ENCODE results near the gene IL20RA.
"Not testable (repeated sequence)": the region's sequence is repeated elsewhere in the genome, so short reads cannot be mapped to it uniquely, and the experiment has no call there.

IL20RA gene

GRCh38 chr6:136968837-136969236 lies 75.9 kb downstream of the IL20RA start:
- DNase-seq: no peak

DNA sequence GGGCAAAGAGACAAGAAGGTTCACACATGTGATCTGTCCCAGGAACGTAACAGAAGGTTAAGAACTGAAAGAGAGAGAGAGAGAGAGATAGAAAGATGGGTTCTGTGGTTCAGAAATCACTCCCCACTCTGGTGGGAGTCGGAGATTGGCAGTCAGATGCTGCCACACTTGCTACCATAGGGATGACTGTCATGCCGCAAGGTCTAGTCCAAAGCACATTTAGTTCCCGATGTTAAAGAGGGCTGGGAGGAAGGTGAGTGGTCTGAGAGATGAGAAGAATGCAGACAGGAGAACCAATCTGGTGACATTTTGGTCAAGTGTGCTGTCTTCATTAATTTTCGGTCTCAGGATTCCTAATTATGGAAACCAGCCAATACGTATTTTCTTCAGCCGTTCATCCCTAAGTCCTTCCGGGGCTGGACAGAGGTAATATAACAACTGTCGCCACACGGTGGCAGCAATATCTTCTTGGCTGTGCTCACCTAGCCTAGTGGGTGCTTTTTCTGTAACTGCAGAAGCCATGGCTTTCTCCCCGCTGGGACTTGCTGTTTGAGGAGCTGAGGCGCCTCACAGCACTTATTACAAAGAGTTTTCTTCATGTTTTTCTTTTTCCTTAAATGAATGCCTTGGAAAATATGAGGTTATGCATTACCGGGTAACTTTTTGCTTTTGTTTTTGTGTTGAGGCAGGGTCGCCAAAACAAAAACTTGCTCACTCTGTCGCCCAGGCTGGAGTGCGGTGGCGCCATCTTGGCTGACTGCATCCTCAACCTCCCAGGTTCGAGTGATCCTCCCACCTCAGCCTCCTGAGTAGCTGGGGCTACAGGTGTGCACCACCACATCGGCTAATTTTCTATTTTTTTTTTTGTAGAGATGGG lies 76.7 kb downstream of the IL20RA start:
- DNase-seq: peak; percentile 84

GRCh38 chr6:136964398-136964797 lies 80.4 kb downstream of the IL20RA start:
- DNase-seq: no peak

DNA sequence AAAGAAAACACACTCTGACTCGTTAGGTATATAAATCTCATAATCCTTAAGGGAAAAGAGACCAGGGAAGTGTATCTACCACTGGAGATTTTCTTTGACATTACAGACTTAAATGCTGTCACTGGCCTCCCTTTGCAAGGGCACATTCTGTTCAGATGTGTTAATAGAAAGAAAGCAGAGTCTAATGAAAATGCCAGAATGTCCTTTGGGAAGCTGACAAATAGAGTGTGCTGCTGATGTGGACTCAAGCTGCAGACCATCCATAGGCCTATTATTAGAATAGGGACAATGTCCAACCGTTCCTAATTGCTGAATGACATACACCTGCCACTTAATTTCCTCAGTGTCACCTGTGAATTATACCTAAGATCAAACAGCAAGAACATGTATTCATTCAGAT lies 81.5 kb downstream of the IL20RA start:
- DNase-seq: peak; percentile 29

DNA sequence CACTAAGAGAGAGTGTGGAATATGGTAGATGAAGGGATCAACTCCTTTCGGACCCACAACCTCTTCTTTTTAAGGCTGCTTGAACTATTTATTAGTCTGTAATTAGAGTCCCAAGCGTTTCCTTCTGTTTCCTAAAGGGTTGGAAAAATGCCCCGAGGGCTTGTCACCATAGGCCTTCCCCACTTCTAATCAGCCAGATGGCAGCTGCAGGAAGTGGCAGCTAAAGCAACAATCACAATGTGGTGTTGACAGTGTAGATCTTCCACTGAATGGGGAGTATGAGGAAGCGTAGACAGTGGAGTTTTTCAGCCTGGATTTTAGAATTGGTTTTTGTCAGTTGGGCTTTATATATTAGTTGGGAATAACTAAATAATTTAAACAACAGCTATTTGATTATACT lies 82.1 kb downstream of the IL20RA start:
- peak; percentile 79 for DNase-seq

GRCh38 chr6:136961848-136962247 lies 82.9 kb downstream of the IL20RA start:
- no peak for DNase-seq

GRCh38 chr6:136960781-136961180 lies 84.0 kb downstream of the IL20RA start:
- no peak for DNase-seq

DNA sequence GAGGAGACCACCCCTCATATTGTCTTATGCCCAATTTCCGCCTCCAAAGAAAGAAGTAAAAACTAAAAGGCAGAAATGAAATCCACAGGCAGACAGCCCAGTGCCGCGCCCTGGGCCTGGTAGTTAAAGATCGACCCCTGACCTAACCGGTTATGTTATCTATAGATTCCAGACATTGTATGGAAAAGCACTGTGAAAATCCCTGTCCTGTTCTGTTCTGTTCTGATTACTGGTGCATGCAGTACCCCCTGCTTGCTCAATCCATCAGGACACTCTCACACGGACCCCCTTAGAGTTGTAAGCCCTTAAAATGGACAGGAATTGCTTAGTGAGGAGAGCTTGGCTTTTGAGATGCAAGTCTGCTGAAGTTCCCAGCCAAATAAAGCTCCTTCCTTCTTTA lies 84.8 kb downstream of the IL20RA start:
- DNase-seq: not testable (repeated sequence)

GRCh38 chr6:136959471-136959891 lies 85.3 kb downstream of the IL20RA start:
- DNase-seq: peak; percentile 28

DNA sequence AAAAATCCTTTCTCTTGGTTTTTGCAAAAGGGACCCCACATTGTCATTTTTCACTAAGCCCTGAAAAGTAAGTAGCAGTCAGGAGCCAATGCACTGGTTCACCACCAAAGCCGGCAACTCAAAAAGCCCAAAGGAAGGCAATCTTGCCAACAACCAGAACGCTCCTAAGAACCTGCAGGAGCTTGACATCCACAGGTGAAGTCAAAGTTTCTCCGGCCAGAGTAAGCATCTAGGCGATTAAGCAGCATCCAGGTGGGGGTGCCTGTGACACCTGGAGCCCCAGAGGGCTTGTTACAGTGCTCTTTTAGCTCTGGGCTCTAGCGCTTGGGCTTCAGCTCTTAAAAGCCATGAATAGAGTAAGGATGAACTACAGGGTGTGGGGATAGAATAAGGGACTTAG lies 86.6 kb downstream of the IL20RA start:
- DNase-seq: no peak

DNA sequence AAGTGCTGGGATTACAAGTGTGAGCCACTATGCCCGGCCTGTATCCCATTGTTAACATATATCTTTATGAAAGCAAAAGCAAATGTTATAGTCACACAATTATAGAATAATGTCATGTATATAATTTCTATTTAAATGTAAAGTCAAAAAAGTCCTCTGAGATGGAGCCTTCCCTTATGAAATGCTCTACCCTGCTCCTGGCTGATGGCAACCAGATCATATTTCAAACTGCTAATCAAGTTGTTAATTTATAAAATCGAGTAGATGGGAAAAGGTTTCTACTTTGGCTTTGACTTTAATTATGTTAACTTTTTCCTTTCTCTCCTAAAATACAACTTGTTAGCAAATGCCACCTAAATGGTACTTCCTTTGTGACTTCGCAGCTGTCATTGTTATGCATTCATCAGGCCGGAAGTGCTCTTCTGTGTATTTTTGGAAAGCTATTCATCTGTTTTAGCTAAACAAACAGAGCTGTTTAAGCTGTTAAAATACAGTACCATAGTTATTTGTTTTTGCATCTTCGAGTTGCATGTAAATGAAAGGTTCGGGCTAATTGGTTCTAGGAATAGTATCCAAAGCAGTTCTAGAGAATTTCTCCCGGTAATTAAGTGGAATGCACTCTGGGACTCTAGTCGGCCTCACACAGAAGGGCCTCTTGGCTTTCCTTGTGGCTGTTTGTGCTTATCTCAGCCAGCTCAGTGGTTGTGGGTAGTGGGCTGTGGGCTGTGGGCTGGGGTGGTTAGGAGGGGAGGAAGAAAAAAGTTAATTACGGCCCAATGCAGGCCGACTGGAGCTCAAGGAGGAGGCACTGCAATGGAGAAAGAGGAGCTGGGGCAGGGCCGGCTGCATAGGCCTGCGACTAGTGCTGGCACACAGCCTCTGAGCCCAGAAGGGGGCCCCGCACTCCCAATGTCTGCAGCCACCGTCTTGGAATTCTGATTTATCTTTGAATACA lies 87.9 kb downstream of the IL20RA start:
- peak; percentile 63 for DNase-seq

GRCh38 chr6:136955123-136955522 lies 89.6 kb downstream of the IL20RA start:
- no peak for DNase-seq

DNA sequence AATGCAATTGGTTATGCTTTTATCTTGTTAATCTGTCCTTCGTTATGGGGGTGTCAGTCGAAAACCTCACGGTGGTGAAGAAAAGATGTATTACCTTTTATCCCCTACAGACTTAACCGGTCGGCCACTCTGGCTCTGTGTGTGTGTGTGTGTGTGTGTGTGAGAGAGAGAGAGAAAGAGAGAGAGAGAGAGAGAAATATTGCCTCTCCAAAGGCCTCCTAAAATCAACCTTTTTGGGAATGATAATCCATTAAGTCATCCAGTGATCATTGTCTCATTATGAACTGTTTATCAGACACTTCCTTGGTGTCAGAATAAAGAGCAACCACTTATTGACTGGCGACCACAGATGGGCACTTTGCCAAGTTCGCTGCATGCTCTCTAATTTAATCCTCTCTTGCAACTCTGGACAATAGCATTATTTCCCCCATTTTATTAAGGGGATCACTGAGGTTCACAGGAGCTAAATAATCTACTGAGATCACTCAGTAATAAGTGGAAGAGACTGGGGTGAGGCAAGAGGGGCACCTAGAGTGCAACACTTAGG lies 92.0 kb downstream of the IL20RA start:
- peak; percentile 48 for DNase-seq

DNA sequence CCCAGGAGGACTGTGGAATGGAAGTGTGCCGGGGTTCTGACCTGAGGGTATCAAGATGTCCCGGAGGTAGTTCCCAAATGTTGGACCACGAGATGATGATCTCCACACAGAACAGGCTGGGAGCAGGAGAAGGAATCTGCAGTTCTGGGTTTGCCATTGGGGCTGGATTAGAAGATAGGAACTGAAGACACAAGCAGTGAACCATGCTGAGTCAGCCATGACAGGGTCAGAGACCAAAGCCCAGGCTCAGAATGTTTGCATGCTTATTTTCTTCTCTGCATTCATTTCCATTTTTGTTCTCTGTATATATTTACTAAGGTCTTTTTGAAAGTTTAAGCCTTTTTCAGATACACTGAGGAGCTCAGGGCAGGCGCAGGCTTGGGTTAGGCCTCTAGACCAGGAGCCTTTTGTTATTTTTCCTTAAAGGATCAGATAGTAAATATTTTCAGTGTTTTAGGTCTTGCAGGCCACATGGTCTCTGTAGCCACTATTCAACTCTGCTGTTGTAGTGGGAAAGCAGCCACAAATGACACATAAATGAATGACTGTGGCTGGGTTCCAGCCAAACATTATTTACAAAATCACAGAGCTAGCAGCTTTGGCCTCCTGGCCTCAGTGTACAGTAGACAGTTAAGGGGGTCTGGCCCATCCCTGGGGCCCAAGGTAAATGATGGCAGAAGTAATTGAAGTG lies 94.2 kb downstream of the IL20RA start:
- DNase-seq: no peak

Data from eye (tissue), 1 donor.